DMS79 treated with DMSO at 0.1 percent for 48 hours (cell line): Measurements from ENCODE around the gene MAP3K15.

Experiments used
- DNase-seq: peaks from one replicate; lab custom pipeline; 2025; lab: John Stamatoyannopoulos, UW

Gene MAP3K15

DNA sequence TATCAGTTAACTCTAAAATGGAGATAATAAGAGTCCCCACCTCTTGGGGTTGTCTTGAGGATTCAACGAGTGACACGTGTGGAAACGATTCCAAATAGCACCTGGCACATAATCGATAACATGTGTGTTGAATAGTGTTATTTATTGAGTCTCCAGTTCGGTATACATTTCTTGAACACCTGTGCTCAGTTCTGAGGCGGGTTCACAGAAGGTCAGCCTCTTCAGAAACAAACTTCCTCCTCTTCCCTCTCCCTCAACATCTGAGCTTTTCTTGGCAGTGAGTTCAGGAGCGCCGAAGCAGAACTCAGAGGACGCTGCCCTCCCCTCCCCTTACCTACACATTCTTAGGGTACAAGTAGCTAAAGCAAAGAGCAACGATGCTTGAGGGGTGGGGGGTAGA, 170.6 kb downstream of the MAP3K15 start:
- no peak for DNase-seq

DNA sequence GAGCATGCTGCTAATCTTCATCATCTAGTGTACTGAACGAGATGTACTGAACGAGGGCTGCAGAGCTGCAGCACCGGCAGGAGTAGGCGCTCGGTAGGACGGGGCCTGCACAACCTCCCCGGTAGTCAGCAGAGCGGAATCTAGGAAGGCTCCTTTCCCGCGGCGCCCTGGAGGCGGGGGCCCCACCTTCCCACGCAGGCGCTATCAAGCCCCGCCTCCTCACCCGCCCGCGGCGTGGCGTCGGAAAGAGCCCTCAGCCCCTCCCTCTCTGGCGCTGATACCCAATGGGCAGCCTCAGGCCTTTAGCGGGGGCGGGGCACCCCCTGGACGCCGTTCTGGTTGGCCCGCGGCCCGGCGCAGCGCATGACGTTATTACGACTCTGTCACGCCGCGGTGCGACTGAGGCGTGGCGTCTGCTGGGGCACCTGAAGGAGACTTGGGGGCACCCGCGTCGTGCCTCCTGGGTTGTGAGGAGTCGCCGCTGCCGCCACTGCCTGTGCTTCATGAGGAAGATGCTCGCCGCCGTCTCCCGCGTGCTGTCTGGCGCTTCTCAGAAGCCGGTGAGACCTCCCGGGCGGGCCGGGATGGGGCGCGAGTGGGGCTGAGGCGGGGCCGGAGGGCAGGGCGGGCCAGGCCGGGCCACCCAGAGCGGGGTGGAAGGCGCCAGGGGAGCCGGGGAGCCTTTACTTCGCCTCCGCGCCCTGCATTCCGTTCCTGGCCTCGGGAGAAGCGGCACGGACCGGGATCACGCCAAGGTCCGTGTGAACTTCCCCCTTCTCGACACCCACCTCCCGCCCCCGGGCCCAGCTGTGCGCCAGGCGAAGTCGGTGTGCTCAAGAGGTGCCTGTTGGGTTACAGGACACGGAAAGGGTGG, 171.5 kb downstream of the MAP3K15 start, which contains the start of gene PDHA1:
Gene PDHA1, plus strand, starts transcription at position 393 of the 874 bp plus-strand sequence. Its CDS starts 111 bp downstream, at position 504.
- DNase-seq = peak; percentile 37

DNA sequence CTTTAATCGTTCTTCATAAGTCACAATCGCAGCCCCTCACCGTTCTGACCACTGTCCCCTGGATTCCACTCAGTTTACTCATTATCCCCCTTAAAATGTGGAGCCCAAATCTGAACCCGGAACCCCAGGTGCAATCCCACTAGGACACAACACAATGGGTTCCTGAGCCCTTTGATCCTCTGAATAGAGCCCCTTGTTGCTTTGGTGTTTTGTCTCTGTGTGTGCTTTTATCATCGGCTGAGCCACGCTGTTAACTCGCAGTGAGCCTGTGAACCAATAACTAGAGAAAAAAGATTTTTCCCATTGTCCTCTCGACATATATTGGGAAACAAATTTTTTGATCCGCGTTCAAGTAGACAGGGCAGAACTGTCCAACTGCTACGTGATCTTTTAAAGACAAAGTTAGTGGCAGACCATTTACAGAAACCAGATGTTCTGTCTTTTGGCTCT, 172.2 kb downstream of the MAP3K15 start:
- DNase-seq = no peak

GRCh38 chrX:19342331-19342906, 172.9 kb downstream of the MAP3K15 start:
- peak; percentile 6 for DNase-seq

DNA sequence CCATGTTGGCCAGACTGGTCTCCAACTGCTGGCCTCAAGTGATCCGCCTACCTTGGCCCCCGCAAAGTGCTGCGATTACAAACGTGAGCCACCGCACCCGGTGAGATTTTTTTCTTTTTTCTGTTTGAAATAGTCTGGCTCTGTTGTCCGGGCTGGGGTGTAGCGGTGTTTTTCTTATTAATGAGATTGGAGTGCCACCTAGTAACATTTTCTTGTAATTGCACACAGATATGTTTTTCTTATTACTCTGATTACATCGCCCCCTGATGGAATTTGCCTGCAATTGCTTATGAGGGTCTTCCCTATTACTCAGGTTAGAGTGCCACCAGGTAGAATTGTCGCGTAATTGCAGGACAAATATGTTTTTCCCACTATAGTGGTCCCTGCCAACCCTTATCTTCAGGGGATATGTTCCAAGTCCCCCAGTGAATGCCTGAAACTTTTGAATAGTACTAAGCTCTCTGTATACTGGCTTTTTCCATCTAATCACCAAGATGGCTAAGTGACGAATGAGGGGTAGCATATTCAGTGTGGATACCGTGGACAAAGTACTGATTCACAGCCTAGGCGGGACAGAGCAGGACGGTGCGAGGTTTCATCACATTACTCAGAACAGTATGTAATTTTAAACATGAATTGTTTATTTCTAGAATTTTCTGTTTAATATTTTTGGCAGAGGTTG, 180.2 kb downstream of the MAP3K15 start:
- no peak for DNase-seq

- peak; percentile 23 for DNase-seq
Observed at GRCh38 chrX:19332983-19333382, 182.3 kb downstream of the MAP3K15 start.

GRCh38 chrX:19331831-19332230, 183.5 kb downstream of the MAP3K15 start:
- no peak for DNase-seq

GRCh38 chrX:19326567-19326966, 188.7 kb downstream of the MAP3K15 start:
- no peak for DNase-seq
